Vagina (tissue), 2 donors: ENCODE results near the gene CAMSAP2.

Experiments
- POLR2AphosphoS5 ChIP-seq, 2 donors: sonication (generic); formaldehyde crosslinking; IDR thresholded peaks; one replicate each; pipeline ENCODE4 v1.9.0; 2017; ENCODE audit warnings: antibody characterized with exemption in 2 of 2, mild to moderate bottlenecking in 2 of 2, low read depth in 1 of 2; ENCODE audit not compliant: insufficient read depth in 1 of 2
- TF ChIP-seq, protein P1 (sequence below), 3 experiments: fragments of 450-650 bp in 2 of 3; fragments of 200-600 bp in 1 of 3; sonication (generic) in 1 of 3; IDR thresholded peaks; one replicate each; pipeline ENCODE4 v1.5.1; 2017 to 2019; ENCODE audit warnings: antibody characterized with exemption in 3 of 3, mild to moderate bottlenecking in 2 of 3, moderate library complexity in 2 of 3

DNA sequence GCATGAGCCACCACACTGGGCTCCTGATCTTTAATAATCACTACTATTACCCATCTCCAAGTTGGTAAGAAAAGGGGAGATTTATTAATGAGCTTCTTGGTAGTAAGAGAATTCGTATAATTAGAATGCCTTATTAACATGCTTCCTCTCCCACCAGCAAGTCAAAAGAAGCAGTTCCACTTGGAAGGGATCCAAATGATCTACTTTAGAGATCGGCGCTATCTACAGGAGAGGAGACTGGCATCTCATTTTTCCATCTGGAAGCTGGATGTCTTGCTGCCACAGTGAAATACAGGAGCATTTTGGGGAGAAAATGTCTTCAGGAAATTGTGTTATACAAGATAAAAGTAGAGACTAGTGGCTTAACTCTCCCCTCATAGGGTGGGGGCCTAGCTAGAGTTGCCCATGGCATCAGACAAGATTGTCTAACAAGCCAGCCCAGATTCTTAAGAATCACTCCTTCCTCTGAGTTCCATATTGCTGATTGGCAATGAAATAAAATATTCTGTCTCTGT, 33.6 kb upstream of the CAMSAP2 start:
- no peak for TF ChIP-seq POLR2AphosphoS5 (IDR thresholded peaks at IDR 0.05; ENCODE audit: insufficient read depth in 1 of 2, low read depth in 1 of 2)
- TF ChIP-seq, protein P1, sequence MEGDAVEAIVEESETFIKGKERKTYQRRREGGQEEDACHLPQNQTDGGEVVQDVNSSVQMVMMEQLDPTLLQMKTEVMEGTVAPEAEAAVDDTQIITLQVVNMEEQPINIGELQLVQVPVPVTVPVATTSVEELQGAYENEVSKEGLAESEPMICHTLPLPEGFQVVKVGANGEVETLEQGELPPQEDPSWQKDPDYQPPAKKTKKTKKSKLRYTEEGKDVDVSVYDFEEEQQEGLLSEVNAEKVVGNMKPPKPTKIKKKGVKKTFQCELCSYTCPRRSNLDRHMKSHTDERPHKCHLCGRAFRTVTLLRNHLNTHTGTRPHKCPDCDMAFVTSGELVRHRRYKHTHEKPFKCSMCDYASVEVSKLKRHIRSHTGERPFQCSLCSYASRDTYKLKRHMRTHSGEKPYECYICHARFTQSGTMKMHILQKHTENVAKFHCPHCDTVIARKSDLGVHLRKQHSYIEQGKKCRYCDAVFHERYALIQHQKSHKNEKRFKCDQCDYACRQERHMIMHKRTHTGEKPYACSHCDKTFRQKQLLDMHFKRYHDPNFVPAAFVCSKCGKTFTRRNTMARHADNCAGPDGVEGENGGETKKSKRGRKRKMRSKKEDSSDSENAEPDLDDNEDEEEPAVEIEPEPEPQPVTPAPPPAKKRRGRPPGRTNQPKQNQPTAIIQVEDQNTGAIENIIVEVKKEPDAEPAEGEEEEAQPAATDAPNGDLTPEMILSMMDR (IDR thresholded peaks at IDR 0.05) = no peak
